Neural progenitor cell (in vitro differentiated cells): ENCODE results near the gene COCH.

Source experiments
- CTCF ChIP-seq: fragments of 200-600 bp; sonication (generic); IDR thresholded peaks from 2 replicates; pipeline ENCODE4 v1.5.1; 2017; ENCODE audit warnings: antibody characterized with exemption, mild to moderate bottlenecking
- EZH2 ChIP-seq: fragments of 200-600 bp; sonication (generic); IDR thresholded peaks from 2 replicates; pipeline ENCODE4 v1.6.1; 2017; ENCODE audit warnings: antibody characterized with exemption, mild to moderate bottlenecking, moderate library complexity

GRCh38 chr14:30935445-30935844 is 61.1 kb downstream of the COCH start:
- TF ChIP-seq CTCF, result no peak
- TF ChIP-seq EZH2, result no peak
